NCI-H510A (cell line): ENCODE measurements around the gene RHBG.

ENCODE experiments used
- DNase-seq: peaks from one replicate; lab custom pipeline; 2025; lab: John Stamatoyannopoulos, UW

RHBG gene

DNA sequence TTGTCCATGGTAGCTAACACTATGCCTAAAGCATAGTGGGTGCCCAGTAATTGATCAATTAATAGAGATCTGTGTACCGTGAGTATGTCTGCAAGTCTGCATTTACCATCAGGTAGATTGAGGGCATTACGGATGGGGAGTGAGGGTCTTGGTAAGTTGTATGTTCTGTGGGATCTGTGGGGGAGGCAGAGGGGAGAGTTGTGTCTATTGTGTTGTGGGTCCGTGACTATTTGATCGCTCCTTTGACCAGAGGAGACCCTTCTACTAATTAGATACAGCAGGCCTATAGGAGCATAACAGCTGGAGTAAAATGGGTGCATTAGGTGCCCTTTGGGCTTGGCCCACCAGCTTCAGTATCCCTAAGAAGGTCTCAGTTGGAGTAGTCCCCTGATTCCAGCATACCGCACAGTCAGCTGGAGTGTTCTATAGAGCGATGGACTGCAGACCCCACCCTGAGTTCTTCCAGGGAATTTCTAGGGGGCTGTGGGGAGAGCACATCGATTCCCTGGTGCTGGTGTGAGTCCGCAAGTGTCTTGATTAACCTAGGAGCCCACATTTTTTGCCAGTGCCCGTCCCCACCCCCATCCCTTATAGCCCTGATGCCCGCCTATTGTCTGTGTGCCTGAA is 55.9 kb downstream of the RHBG start:
- no peak for DNase-seq

DNA sequence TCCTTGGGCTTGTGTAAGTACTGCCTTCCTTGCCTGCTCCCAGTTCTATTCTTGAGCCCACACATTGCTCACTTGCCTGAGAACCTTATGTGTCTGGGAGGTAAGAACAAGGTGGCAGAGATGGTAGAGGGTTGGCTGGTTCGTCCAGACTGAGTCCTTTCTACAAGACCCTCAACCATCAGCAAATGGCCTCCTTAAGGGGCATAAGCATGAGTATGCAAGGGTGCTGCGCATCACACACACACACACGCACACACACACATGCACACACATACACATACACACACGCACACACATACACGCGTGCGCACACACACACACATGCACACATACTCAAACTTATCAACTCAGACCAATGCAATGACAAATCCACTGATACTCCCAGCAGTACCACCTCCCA is 56.9 kb downstream of the RHBG start:
- DNase-seq: no peak

DNA sequence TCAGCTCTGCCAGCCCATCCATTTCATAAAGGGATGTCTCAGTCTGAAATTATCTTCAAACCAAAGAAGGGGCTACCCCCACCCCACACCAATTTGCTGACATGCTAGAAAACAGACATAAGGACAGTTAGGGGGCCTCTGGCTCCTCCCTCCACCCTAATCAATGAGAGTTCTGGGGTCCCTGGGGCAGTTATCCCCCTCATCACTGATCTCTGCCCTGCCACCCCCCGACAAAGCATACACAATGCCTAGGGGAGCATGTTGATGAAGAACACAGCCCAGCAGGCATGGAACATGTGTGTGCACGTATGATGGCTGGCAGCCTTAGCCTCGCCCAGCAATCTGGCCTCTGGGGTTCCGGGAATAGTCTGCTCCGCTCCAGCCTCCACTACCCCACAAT is 58.9 kb downstream of the RHBG start:
- DNase-seq: no peak

DNA sequence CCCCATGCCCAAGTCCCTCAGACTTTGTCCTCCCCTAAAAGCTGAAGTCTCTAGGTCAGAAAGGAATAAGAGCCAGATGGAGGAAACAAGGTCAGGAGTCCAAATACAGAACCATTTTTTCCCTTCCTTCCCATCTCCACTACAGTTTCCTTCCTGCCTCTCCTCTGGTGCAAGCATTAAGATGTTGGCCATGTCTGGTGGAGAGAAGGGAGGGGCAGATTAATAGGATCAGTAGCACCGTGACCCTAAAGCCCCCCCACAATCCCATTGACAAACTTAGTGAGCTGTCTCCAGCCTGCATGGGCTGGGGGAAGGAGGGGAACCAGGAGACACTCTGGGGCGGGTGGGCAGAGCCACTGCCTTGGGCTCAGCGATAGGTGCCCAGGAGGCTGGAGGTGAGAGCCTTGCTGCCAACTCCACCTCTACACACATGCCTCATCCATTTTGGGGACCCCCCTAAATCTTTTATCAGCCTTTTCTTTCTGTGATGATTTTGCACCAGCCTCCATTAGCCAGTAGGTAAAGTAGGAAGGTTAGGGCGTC is 59.8 kb downstream of the RHBG start:
- DNase-seq: no peak

DNA sequence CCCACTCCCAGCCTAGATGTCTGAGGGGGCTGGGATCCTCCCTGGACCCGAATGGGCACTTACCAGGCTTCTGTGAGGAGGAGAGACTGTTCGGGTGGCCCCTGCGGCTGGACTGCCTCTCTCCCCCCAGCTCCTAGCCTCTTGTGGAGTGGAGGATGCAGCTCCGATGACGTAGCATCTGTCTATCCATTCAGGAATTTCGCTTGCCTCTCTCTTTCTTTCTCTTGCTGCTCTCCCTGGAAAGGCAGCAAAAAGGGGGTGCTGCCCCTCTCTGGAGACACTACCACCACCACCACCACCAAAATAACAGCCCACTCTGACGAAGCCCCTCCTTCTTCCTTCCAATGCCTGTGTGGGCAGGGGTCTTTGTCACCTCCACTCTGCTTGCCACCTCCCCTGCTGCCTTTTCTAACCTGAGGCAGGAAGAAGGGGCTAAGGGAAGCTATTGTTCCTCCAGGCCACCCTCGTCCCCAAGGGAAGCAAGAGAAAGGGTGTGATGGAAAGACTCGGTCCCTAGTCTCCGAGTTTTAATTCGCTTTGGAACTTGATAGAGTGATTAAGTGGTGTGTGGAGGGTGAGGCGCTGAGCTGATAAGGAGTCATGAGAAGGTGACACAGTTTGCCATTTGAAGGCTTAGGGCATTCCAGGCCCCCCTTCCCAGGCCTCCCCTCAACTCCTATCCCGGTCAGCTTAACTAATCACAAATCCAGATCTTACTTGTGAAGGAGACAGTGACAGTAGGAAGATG is 60.5 kb downstream of the RHBG start:
- no peak for DNase-seq

DNA sequence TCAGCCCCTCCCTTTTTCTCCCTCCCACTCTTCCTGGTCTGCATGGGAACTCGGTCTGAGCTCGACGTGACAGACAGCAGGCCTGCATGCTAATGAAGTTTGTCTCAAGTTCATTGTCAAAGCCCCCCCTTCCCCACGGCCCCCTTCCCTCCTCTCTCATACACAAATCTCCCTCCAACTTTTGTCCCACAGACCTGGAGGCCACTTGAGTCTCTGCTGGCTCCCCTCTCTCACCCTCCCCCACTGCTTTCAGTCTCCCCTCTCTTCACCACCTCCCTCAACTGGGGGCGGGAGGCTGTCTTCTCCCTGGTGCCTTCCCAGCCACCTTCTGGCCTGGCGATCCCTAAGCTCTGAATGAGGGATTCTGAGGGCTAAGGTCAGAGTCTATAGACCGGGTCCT is 61.3 kb downstream of the RHBG start:
- DNase-seq: no peak

DNA sequence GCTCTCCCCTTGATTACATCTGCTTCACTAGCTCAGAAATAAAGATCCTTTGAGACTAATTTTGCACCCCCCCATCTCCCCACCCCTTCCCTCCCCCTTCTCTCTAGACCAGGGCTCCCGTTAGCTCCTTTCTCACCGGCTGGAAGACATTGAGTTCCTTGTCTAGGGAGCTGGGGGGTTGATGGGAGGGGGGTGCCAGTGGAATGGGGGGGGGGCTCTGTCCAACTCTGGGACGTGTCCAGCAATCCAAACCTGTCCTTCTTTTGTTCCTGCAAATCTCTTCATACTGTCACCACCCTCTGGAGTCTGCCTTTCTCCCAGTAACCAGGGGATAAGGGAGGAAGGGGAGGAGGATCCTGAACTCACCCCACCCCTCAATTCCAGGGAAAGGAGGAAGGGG is 61.9 kb downstream of the RHBG start:
- DNase-seq: no peak

DNA sequence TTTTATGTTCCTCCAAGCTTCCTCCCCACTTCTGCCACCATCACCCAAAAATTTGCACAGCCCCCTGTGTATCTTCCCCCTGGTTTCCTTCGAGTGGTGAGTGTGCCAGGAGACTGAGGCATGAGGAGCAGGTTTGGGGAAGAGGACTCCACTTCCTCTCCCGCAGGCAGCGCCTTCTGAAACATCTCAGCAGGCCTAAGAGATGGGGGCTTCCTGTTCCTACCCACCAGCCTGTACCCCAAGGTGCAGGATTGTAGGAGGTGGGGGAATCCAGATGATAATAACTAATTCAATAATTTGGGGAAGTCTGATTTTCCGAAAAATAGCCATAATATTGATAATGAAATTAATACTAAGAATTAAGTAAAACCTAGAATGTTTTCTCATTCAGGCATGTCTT is 62.4 kb downstream of the RHBG start:
- no peak for DNase-seq

DNA sequence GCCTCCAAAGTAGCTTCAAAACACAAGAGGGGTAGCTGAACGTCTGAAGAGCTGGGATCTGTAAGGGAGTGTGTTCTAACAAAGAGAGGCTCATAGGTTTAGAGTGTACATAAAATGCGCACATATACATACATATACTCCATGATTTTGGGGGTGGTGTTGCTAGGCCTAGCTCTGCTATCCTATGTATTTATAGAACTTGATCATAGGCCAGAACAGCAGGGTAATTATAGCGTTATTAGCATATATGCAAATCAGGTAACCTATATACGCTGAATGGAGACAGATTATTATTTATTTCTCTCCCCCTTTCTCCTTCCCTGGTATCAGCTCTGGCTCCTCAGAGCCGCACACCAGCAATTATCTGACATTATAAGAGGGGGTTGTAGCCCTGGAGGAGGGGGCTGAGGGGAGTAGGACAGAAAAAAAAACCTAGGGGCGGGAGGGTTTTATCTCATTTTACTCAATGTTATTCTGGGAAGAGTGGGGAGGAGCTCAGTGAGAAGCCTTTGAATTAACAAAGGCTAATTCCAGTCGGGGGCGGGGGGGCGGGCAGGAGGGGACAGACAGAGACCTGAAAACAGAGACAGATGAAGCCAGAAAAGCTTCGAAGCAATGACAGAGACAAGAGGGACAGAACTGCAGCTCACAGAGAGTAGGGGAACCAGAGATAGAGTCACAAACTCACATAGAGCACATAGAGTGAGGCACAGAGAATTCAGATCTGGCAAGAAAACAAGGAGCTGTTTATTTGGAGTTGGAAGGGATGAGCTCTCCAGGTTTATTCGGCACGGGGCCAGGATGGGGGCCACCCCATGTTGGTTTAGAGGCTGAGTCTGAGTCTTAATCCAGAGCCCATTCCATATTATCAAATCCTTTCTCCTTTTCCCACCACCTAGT is 63.0 kb downstream of the RHBG start:
- no peak for DNase-seq

DNA sequence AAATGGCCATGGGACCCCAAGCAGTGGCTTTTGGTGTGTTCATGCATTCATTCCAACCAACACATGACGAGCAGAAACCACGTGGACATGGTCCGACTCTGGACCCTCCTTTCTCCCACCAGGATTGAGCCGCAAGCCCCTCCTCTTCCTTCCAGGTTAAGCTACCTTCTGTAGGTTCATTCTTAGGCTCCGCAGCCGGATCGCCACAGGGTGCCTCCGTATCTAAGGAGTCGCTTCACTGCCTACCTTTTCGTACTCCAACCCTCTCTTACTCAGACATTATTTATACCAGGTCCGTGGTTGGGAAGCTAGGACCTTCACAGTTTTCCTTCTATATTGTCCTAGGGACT is 63.6 kb downstream of the RHBG start:
- no peak for DNase-seq

DNA sequence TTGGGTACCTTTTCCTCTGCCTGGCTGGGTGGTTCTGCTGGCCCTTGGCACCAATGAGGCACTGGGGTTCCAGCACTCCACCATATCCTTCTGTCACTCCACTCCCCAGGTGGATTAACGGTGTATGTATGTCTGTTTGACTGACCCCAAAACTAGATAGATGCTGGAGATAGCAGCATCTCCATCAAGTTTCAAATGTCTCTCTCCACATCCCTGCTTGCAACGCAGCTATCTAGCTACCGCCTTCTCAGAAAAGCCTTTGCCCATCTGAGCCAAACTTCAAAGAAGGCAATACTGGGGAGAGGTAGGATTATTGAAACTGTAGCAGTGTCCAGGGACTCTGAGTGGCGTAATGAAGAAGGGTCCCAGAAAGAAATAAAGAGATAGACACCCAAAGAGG is 64.0 kb downstream of the RHBG start:
- DNase-seq: no peak

DNA sequence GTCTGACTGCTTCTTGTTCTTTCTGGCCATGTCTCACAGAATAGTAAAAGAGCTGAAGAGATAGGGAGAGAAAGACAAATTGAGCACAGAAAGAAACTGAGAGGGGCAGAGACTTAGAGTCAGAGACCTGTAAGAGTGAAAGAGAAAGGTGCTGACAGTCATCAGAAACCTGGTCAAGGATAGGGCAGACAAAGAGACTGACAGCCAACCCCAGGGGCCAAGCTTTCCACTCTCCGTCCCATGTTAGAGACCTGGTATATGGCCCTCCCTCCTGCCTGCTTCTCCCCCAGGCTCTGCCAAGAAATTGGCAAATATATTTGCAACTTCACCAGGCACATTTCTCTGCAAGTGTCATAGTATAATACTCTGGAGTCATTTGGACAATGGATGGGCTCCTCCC is 64.6 kb downstream of the RHBG start:
- no peak for DNase-seq
